ENCODE data around the gene CSMD2. TPM values are rescaled to one million over a fixed set of nuclear protein-coding genes. Genes with fewer than 3 reads are reported as not detected.

CSMD2 gene
- total RNA-seq, 1 donor from 2014 or later, result 0.27 TPM

DNA sequence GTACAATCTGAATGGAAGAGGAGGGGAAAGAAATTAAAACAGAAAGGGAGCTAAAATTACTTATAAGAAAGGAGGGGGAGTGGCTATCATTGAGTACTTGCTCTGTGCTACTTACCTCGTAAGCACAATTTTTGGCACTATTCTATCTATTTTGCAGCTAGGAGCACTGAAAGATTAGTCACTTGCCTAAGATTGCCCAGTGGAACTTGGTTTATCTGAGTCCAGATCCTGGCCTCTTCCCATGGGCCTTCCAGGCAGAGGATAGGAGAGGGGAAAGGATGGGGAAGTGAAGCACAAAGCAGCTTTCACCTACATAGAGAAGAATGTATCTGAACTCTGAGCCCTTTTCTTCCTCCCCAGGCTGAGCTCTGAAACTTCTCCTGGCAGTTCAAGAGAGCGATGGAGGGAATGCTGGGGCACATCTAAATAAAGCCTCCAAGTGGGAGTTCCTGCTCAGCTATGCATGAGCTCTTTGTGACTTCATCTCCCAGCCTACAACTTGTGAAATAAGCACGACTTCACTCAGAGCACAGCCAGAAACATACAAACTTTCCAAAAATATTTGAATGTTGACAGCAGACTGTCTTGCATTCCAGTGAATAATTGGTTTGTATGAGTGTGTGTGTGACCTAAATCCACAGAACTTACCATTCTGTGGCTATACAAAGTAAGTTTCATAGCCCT, 271.7 kb downstream of the CSMD2 start:
- Mint-ChIP-seq H3K9me3 (ENCODE audit: unreplicated experiment) (peaks cover 1% of the 10 kb centered on the region), H3K27ac (ENCODE audit: unreplicated experiment) (no peak overlapping the region), H3K4me3 (ENCODE audit: unreplicated experiment) (no peak overlapping the region), H3K36me3 (ENCODE audit: unreplicated experiment) (no peaks in the 10 kb centered on the region), H3K4me1 (ENCODE audit: low read depth, unreplicated experiment) (no peaks in the 10 kb centered on the region), H3K27me3 (ENCODE audit: unreplicated experiment) (no peaks in the 10 kb centered on the region)
- no peak for DNase-seq
- TF ChIP-seq CTCF (IDR thresholded peaks at IDR 0.05; ENCODE audit: partially characterized antibody, unreplicated experiment), result no peak

GRCh38 chr1:33886496-33886895, 278.5 kb downstream of the CSMD2 start:
- H3K27ac Mint-ChIP-seq (ENCODE audit: unreplicated experiment), result no peak overlapping the region
- no peak overlapping the region for H3K4me3 Mint-ChIP-seq (ENCODE audit: unreplicated experiment)
- no peak for DNase-seq
- no peak for TF ChIP-seq CTCF (IDR thresholded peaks at IDR 0.05; ENCODE audit: partially characterized antibody, unreplicated experiment)
- H3K27me3 Mint-ChIP-seq (ENCODE audit: unreplicated experiment), result no peaks in the 10 kb centered on the region
- H3K4me1 Mint-ChIP-seq (ENCODE audit: low read depth, unreplicated experiment), result no peaks in the 10 kb centered on the region
- H3K9me3 Mint-ChIP-seq (ENCODE audit: unreplicated experiment), result peaks cover 1% of the 10 kb centered on the region
- H3K36me3 Mint-ChIP-seq (ENCODE audit: unreplicated experiment), result peaks cover 4% of the 10 kb centered on the region

DNA sequence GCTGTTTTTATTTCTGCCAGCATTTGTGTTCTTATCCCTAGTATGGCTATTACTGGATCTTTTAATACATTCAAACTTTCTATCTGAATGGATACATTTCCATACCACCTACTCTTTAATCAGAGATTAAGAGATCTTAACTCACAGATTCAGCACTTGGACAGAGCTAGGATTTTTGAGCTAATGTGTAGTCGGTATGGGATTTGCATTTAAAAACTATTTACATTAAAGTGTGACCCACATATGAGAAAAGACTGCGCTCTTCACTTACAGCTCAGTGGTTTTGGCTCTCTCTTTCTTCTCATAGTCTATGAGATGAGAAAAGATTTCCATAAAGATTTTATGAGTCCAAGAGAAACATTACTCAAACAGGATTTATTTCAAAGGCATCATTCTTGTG, 284.7 kb downstream of the CSMD2 start:
- peaks cover 4% of the 10 kb centered on the region for H3K36me3 Mint-ChIP-seq (ENCODE audit: unreplicated experiment)
- no peaks in the 10 kb centered on the region for H3K4me1 Mint-ChIP-seq (ENCODE audit: low read depth, unreplicated experiment)
- H3K9me3 Mint-ChIP-seq (ENCODE audit: unreplicated experiment), result no peaks in the 10 kb centered on the region
- no peak overlapping the region for H3K4me3 Mint-ChIP-seq (ENCODE audit: unreplicated experiment)
- H3K27me3 Mint-ChIP-seq (ENCODE audit: unreplicated experiment), result peaks cover 2% of the 10 kb centered on the region
- no peak for TF ChIP-seq CTCF (IDR thresholded peaks at IDR 0.05; ENCODE audit: partially characterized antibody, unreplicated experiment)
- no peak for DNase-seq
- no peak overlapping the region for H3K27ac Mint-ChIP-seq (ENCODE audit: unreplicated experiment)

DNA sequence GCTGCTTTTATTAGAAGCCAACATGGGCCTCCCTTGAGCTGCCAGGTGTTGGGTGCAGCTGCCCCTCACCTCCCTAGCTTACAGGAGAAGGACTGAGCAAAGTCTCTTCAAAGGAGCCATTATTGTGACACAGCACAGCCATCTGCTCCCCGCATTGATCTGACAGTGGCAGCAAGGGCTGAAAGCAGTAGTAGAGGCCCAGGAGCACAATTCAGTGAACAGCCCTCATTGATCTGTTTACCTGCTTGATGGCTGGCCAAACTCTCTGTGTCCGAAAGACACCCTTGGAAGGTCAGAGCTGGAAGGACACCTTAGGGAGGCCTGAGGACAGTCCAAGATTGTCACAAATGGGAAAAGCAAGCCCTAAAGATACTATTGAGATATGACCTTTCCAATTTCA, 286.6 kb downstream of the CSMD2 start:
- no peak for TF ChIP-seq CTCF (IDR thresholded peaks at IDR 0.05; ENCODE audit: partially characterized antibody, unreplicated experiment)
- H3K9me3 Mint-ChIP-seq (ENCODE audit: unreplicated experiment), result no peaks in the 10 kb centered on the region
- peaks cover 2% of the 10 kb centered on the region for H3K27me3 Mint-ChIP-seq (ENCODE audit: unreplicated experiment)
- no peaks in the 10 kb centered on the region for H3K4me1 Mint-ChIP-seq (ENCODE audit: low read depth, unreplicated experiment)
- no peak overlapping the region for H3K4me3 Mint-ChIP-seq (ENCODE audit: unreplicated experiment)
- H3K27ac Mint-ChIP-seq (ENCODE audit: unreplicated experiment), result no peak overlapping the region
- DNase-seq, result no peak
- no peaks in the 10 kb centered on the region for H3K36me3 Mint-ChIP-seq (ENCODE audit: unreplicated experiment)

DNA sequence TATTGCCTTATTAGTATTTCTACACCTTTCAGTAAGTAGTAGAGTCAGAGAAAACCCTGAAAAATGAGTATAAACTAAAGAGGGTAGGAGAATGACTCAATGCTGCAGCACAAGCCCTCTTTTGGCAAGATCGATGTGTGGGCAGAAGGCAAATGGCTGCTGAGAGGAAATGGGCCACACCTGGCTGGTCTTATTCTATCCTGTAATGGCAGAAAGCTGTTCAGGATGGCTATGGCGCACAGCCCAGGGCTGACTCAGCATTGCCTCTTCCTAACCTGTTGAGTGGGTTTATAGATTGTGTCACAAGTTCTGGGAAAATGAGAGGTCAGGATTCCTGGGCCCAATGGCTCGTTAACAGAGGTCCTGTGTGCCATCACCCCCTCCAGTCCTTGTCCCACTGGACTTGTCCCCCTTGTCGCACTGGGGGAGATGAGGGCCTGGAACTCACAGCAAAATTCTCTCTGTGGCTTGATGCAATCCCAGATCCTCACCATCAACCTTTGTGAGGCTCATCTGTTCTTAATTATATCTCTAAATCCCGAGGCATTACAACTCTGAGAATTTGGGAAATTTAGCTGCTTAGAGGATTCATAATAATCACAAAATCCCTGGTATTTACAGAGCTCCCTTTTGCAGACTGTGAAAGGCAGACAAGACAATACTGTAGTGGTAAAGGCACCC, 287.9 kb downstream of the CSMD2 start:
- H3K36me3 Mint-ChIP-seq (ENCODE audit: unreplicated experiment), result no peaks in the 10 kb centered on the region
- H3K4me1 Mint-ChIP-seq (ENCODE audit: low read depth, unreplicated experiment), result no peaks in the 10 kb centered on the region
- H3K27me3 Mint-ChIP-seq (ENCODE audit: unreplicated experiment), result peaks cover 2% of the 10 kb centered on the region
- no peak for TF ChIP-seq CTCF (IDR thresholded peaks at IDR 0.05; ENCODE audit: partially characterized antibody, unreplicated experiment)
- DNase-seq, result no peak
- no peak overlapping the region for H3K4me3 Mint-ChIP-seq (ENCODE audit: unreplicated experiment)
- H3K27ac Mint-ChIP-seq (ENCODE audit: unreplicated experiment), result no peak overlapping the region
- no peaks in the 10 kb centered on the region for H3K9me3 Mint-ChIP-seq (ENCODE audit: unreplicated experiment)

All from glutamatergic neuron (in vitro differentiated cells).